Sigmoid colon (tissue), 4 donors: ENCODE measurements around the gene DAZL.

Experiments used
- POLR2A ChIP-seq, 2 donors: fragments of 450-650 bp; IDR thresholded peaks; one replicate each; pipeline ENCODE4 v1.6.1; 2016; ENCODE audit warnings: antibody characterized with exemption in 2 of 2, mild to moderate bottlenecking in 2 of 2, moderate library complexity in 2 of 2
- POLR2AphosphoS5 ChIP-seq, 4 donors: sonication (generic); formaldehyde crosslinking; IDR thresholded peaks; one replicate each; pipeline ENCODE4 v1.6.1; 2017; ENCODE audit warnings: antibody characterized with exemption in 4 of 4
- TF ChIP-seq, protein P1 (sequence below), 4 experiments: fragments of 450-650 bp in 3 of 4; fragments of 200-600 bp in 1 of 4; IDR thresholded peaks; one replicate each; pipeline ENCODE4 v1.5.1; 2016 to 2019; ENCODE audit warnings: antibody characterized with exemption in 4 of 4, mild to moderate bottlenecking in 3 of 4, moderate library complexity in 2 of 4

GRCh38 chr3:16606398-16606797 is 1.2 kb upstream of the DAZL start:
- TF ChIP-seq POLR2AphosphoS5 (IDR thresholded peaks at IDR 0.05) (no peak), POLR2A (IDR thresholded peaks at IDR 0.05) (no peak)
- TF ChIP-seq, protein P1, sequence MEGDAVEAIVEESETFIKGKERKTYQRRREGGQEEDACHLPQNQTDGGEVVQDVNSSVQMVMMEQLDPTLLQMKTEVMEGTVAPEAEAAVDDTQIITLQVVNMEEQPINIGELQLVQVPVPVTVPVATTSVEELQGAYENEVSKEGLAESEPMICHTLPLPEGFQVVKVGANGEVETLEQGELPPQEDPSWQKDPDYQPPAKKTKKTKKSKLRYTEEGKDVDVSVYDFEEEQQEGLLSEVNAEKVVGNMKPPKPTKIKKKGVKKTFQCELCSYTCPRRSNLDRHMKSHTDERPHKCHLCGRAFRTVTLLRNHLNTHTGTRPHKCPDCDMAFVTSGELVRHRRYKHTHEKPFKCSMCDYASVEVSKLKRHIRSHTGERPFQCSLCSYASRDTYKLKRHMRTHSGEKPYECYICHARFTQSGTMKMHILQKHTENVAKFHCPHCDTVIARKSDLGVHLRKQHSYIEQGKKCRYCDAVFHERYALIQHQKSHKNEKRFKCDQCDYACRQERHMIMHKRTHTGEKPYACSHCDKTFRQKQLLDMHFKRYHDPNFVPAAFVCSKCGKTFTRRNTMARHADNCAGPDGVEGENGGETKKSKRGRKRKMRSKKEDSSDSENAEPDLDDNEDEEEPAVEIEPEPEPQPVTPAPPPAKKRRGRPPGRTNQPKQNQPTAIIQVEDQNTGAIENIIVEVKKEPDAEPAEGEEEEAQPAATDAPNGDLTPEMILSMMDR (IDR thresholded peaks at IDR 0.05) = no peak
